HEK293 (cell line): ENCODE results near the gene CAPZB.

Source experiments
- CTCF ChIA-PET: fragments of 350-600 bp; formaldehyde crosslinking; extraction: SDS; loops from one replicate; lab custom pipeline; 2021; ENCODE audit warnings: antibody characterized with exemption; lab: Yijun Ruan, JAX
- POLR2A ChIA-PET: fragments of 300-600 bp; formaldehyde crosslinking; extraction: SDS; loops from one replicate; lab custom pipeline; 2020; ENCODE audit warnings: antibody characterized with exemption, inconsistent platforms; lab: Yijun Ruan, JAX
- H3K27ac ChIP-seq: fragments of 200-500 bp; sonication (Bioruptor generic); 2 replicates; pipeline ENCODE4 v1.5.1; 2014; ENCODE audit warnings: low read depth, low read length, control low read depth, inconsistent platforms; ENCODE audit errors: extremely low read depth
- H3K36me3 ChIP-seq, 2 experiments: fragments of 200-500 bp in 1 of 2; sonication (Bioruptor generic) in 1 of 2; 1 replicate in 1 of 2; 2 replicates in 1 of 2; pipeline ENCODE4 v1.5.1; 2014 to 2017; ENCODE audit warnings: inconsistent platforms in 2 of 2, low read length in 2 of 2; ENCODE audit not compliant: control insufficient read depth in 2 of 2, insufficient read depth in 1 of 2
- H3K4me1 ChIP-seq: fragments of 200-500 bp; sonication (Bioruptor generic); 2 replicates; pipeline ENCODE4 v1.5.1; 2014; ENCODE audit warnings: mild to moderate bottlenecking, low read length, inconsistent platforms; ENCODE audit not compliant: control insufficient read depth, insufficient read depth
- H3K4me3 ChIP-seq: 2 replicates; pipeline ENCODE4 v1.5.1; 2011; ENCODE audit warnings: low read depth, mild to moderate bottlenecking, control low read depth, low read length, moderate library complexity
- H3K9me3 ChIP-seq: fragments of 200-500 bp; sonication (Bioruptor generic); 2 replicates; pipeline ENCODE4 v1.5.1; 2014; ENCODE audit warnings: low read depth, low read length, inconsistent platforms; ENCODE audit not compliant: control insufficient read depth, insufficient read depth
- FEZF1 ChIP-seq: fragments of 450-650 bp; formaldehyde crosslinking; IDR thresholded peaks from 2 replicates; pipeline ENCODE4 v1.5.1; 2016; ENCODE audit warnings: missing biosample characterization, missing genetic modification characterization
- GLI2 ChIP-seq: fragments of 450-650 bp; formaldehyde crosslinking; IDR thresholded peaks from 2 replicates; pipeline ENCODE4; 2017; ENCODE audit warnings: missing biosample characterization, missing genetic modification characterization, low read depth, borderline replicate concordance
- OVOL3 ChIP-seq: fragments of 450-650 bp; formaldehyde crosslinking; IDR thresholded peaks from 2 replicates; pipeline ENCODE4 v1.5.1; 2016; ENCODE audit warnings: missing biosample characterization, missing genetic modification characterization
- PRDM2 ChIP-seq: fragments of 450-650 bp; formaldehyde crosslinking; IDR thresholded peaks from 2 replicates; pipeline ENCODE4 v1.5.1; 2016; ENCODE audit warnings: missing biosample characterization, missing genetic modification characterization, borderline replicate concordance
- SCRT1 ChIP-seq: fragments of 450-650 bp; formaldehyde crosslinking; IDR thresholded peaks from 2 replicates; pipeline ENCODE4 v1.5.1; 2016; ENCODE audit warnings: missing biosample characterization, missing genetic modification characterization, borderline replicate concordance
- SP2 ChIP-seq: fragments of 450-650 bp; formaldehyde crosslinking; IDR thresholded peaks from 2 replicates; pipeline ENCODE4 v1.5.1; 2016; ENCODE audit warnings: missing biosample characterization, missing genetic modification characterization
- TRIM28 ChIP-seq: IDR thresholded peaks from 2 replicates; pipeline ENCODE4 v1.6.1; 2011; ENCODE audit warnings: low read length, control low read depth, borderline replicate concordance
- YY2 ChIP-seq: fragments of 450-650 bp; formaldehyde crosslinking; IDR thresholded peaks from 2 replicates; pipeline ENCODE4 v1.5.1; 2016; ENCODE audit warnings: missing biosample characterization, missing genetic modification characterization
- ZBTB1 ChIP-seq: fragments of 450-650 bp; formaldehyde crosslinking; IDR thresholded peaks from 2 replicates; pipeline ENCODE4 v1.5.1; 2016; ENCODE audit warnings: missing biosample characterization, missing genetic modification characterization
- ZIC2 ChIP-seq: fragments of 450-650 bp; formaldehyde crosslinking; IDR thresholded peaks from 2 replicates; pipeline ENCODE4 v1.5.1; 2016; ENCODE audit warnings: missing biosample characterization, missing genetic modification characterization
- ZNF10 ChIP-seq: fragments of 450-650 bp; formaldehyde crosslinking; IDR thresholded peaks from 2 replicates; pipeline ENCODE4 v1.5.1; 2017; ENCODE audit warnings: missing biosample characterization, missing genetic modification characterization
- ZNF114 ChIP-seq: fragments of 450-650 bp; formaldehyde crosslinking; IDR thresholded peaks from 2 replicates; pipeline ENCODE4 v1.5.0; 2017; ENCODE audit warnings: missing biosample characterization, missing genetic modification characterization
- ZNF146 ChIP-seq: fragments of 450-650 bp; formaldehyde crosslinking; IDR thresholded peaks from 2 replicates; pipeline ENCODE4 v1.5.1; 2016; ENCODE audit warnings: missing biosample characterization, missing genetic modification characterization
- ZNF48 ChIP-seq: fragments of 450-650 bp; formaldehyde crosslinking; IDR thresholded peaks from 2 replicates; pipeline ENCODE4 v1.5.1; 2016; ENCODE audit warnings: missing biosample characterization, missing genetic modification characterization
- ZNF488 ChIP-seq: fragments of 450-650 bp; formaldehyde crosslinking; IDR thresholded peaks from 2 replicates; pipeline ENCODE4 v1.5.1; 2016; ENCODE audit warnings: missing biosample characterization, missing genetic modification characterization
- ZNF501 ChIP-seq: fragments of 450-650 bp; formaldehyde crosslinking; IDR thresholded peaks from 2 replicates; pipeline ENCODE4 v1.5.1; 2016; ENCODE audit warnings: missing biosample characterization, missing genetic modification characterization
- ZNF548 ChIP-seq: fragments of 450-650 bp; formaldehyde crosslinking; IDR thresholded peaks from 2 replicates; pipeline ENCODE4 v1.5.1; 2016; ENCODE audit warnings: missing biosample characterization, missing genetic modification characterization
- ZNF571 ChIP-seq: fragments of 450-650 bp; formaldehyde crosslinking; IDR thresholded peaks from 2 replicates; pipeline ENCODE4 v1.5.0; 2017; ENCODE audit warnings: missing biosample characterization, missing genetic modification characterization
- ZNF585B ChIP-seq: fragments of 450-650 bp; formaldehyde crosslinking; IDR thresholded peaks from 2 replicates; pipeline ENCODE4 v1.5.1; 2016; ENCODE audit warnings: missing biosample characterization, missing genetic modification characterization
- ZNF610 ChIP-seq: fragments of 450-650 bp; formaldehyde crosslinking; IDR thresholded peaks from 2 replicates; pipeline ENCODE4 v1.5.1; 2016; ENCODE audit warnings: missing biosample characterization, missing genetic modification characterization, borderline replicate concordance
- ZNF654 ChIP-seq: fragments of 450-650 bp; formaldehyde crosslinking; IDR thresholded peaks from 2 replicates; pipeline ENCODE4 v1.5.1; 2016; ENCODE audit warnings: low read depth, missing biosample characterization, missing genetic modification characterization
- ZNF776 ChIP-seq: fragments of 450-650 bp; formaldehyde crosslinking; IDR thresholded peaks from 2 replicates; pipeline ENCODE4 v1.5.0; 2017; ENCODE audit warnings: missing biosample characterization, missing genetic modification characterization, borderline replicate concordance
- TF ChIP-seq, protein P1 (sequence below): fragments of 450-650 bp; formaldehyde crosslinking; IDR thresholded peaks from 2 replicates; pipeline ENCODE4 v1.5.1; 2016; ENCODE audit warnings: missing biosample characterization, missing genetic modification characterization, low read depth
- TF ChIP-seq, protein P2 (sequence below): sonication (generic); formaldehyde crosslinking; IDR thresholded peaks from 2 replicates; pipeline ENCODE4 v1.8.1; 2022; ENCODE audit warnings: mild to moderate bottlenecking, moderate library complexity, missing genetic modification reagents

Gene CAPZB

DNA sequence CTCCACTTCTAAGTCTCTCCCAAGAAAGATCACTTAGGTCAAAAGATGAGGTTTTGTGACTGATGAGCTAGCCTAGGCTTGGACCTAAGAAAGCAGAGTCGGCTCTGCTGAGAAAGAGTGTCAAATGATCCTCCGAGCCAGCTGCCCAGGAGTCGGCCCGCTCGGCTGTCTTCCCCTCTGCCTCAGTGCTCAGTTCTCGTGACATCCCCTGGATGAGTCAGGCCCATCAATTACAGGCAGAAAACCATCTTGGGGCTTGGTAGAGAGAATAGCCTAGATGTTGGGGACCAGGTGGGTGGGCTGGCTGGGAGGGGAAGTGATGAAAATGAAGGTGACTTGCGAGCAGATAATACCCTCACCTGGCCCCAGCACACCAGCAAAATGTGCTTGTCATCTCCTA, 112.7 kb downstream of the CAPZB start:
- Histone ChIP-seq H3K27ac (no peak overlapping the region), H3K36me3 (peaks cover 4 to 63% of the 10 kb centered on the region in 2 experiments; a peak in 2 of 3 replicates), H3K4me3 (no peak overlapping the region), H3K4me1 (no peaks in the 10 kb centered on the region), H3K9me3 (no peaks in the 10 kb centered on the region)
- CTCF ChIA-PET: interaction anchor here (0.6 kb wide), 1 partner anchor 128 kb away, joined by 3 read pairs; no protein-coding TSS in a partner anchor
- TF ChIP-seq ZNF48 (tag by site-specific recombination): no peak
- TF ChIP-seq ZNF585B (tag by site-specific recombination): no peak
- no peak for TF ChIP-seq ZNF571 (tag by site-specific recombination)
- TF ChIP-seq PRDM2 (tag by site-specific recombination): no peak
- TF ChIP-seq, protein P1, sequence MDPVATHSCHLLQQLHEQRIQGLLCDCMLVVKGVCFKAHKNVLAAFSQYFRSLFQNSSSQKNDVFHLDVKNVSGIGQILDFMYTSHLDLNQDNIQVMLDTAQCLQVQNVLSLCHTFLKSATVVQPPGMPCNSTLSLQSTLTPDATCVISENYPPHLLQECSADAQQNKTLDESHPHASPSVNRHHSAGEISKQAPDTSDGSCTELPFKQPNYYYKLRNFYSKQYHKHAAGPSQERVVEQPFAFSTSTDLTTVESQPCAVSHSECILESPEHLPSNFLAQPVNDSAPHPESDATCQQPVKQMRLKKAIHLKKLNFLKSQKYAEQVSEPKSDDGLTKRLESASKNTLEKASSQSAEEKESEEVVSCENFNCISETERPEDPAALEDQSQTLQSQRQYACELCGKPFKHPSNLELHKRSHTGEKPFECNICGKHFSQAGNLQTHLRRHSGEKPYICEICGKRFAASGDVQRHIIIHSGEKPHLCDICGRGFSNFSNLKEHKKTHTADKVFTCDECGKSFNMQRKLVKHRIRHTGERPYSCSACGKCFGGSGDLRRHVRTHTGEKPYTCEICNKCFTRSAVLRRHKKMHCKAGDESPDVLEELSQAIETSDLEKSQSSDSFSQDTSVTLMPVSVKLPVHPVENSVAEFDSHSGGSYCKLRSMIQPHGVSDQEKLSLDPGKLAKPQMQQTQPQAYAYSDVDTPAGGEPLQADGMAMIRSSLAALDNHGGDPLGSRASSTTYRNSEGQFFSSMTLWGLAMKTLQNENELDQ (tag by site-specific recombination): no peak
- TF ChIP-seq ZNF501 (tag by site-specific recombination): no peak
- TF ChIP-seq ZNF146: no peak
- no peak for TF ChIP-seq ZNF654
- TF ChIP-seq, protein P2, sequence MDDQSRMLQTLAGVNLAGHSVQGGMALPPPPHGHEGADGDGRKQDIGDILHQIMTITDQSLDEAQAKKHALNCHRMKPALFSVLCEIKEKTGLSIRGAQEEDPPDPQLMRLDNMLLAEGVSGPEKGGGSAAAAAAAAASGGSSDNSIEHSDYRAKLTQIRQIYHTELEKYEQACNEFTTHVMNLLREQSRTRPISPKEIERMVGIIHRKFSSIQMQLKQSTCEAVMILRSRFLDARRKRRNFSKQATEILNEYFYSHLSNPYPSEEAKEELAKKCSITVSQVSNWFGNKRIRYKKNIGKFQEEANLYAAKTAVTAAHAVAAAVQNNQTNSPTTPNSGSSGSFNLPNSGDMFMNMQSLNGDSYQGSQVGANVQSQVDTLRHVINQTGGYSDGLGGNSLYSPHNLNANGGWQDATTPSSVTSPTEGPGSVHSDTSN (CRISPR knock-in tag): no peak
- TF ChIP-seq YY2 (tag by site-specific recombination): no peak
- TF ChIP-seq ZNF610 (tag by site-specific recombination): no peak
- no peak for TF ChIP-seq ZIC2
- TF ChIP-seq ZNF548 (tag by site-specific recombination): no peak
- TF ChIP-seq SP2: no peak
- no peak for TF ChIP-seq ZNF488 (tag by site-specific recombination)
- POLR2A ChIA-PET: no interaction called here

DNA sequence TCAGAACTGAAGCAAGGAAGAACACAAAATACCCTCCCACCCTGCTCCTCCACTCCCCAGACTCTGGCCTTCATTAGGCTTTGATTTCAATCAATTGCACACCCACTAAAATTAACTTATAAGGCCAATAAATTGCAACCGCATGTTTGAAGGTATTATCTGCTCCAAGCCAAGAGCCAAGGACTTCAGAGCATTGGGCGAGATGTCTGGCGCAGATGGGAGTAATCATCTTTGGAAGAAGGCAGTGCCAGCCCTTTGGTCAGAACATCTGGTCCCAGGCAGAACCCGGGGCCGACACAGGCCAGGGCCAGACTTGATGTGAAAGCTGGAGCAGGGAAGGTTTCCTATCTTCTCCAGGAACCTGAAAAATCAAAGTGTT, 113.2 kb downstream of the CAPZB start:
- ChIA-PET POLR2A (no interaction called here), CTCF (interaction anchor here (0.6 kb wide), 1 partner anchor 127 kb away, joined by 3 read pairs; no protein-coding TSS in a partner anchor)
- Histone ChIP-seq H3K9me3 (no peaks in the 10 kb centered on the region), H3K4me3 (no peak overlapping the region), H3K4me1 (no peaks in the 10 kb centered on the region), H3K36me3 (peaks cover 4 to 58% of the 10 kb centered on the region in 2 experiments; a peak in 2 of 3 replicates), H3K27ac (no peak overlapping the region)
- TF ChIP-seq OVOL3 (tag by site-specific recombination): no peak
- no peak for TF ChIP-seq ZNF776 (tag by site-specific recombination)
- no peak for TF ChIP-seq ZNF10
- no peak for TF ChIP-seq ZNF114 (tag by site-specific recombination)
- TF ChIP-seq ZBTB1 (tag by site-specific recombination): no peak
- TF ChIP-seq ZNF548 (tag by site-specific recombination): no peak
- TF ChIP-seq TRIM28: no peak
- no peak for TF ChIP-seq GLI2 (tag by site-specific recombination)
- TF ChIP-seq SCRT1: no peak
- TF ChIP-seq FEZF1 (tag by site-specific recombination): no peak
- TF ChIP-seq, protein P1 (tag by site-specific recombination): no peak
